SK-MEL-5 (cell line): ENCODE data around the gene PRRT1. TPM values are rescaled to one million over a fixed set of nuclear protein-coding genes. Genes with fewer than 3 reads are reported as not detected.
"Not testable (repeated sequence)": the region's sequence is repeated elsewhere in the genome, so short reads cannot be mapped to it uniquely, and the experiment has no call there.

Source experiments
- DNase-seq: peaks from one replicate; pipeline ENCODE4 v3.0.0-alpha.2; 2016; ENCODE audit warnings: low read depth, low spot score
- in situ Hi-C: cut with HindIII; loops from 2 replicates; pipeline ENCODE4 v1.10.0; 2016; ENCODE audit warnings: low sequenced_read_pairs, high pct_unique_total_duplicates, low pct_unique_long_range_greater_than_20kb
- total RNA-seq: library from RNA; depleted of rRNA; stranded (reverse); fragments of >200 nt; shearing (Covaris generic); gene quantifications from 2 replicates; pipeline ENCODE4 v1.2.3, GENCODE V29; 2014

PRRT1 gene
- total RNA-seq, 1 experiment from 2014 or later = 0.16 TPM

GRCh38 chr6:32189742-32190053 lies 38.0 kb upstream of the PRRT1 start:
- no peak for DNase-seq
- in situ Hi-C loops = no loop called here

GRCh38 chr6:32189069-32189741 lies 37.5 kb upstream of the PRRT1 start:
- in situ Hi-C loops = no loop called here
- no peak for DNase-seq

GRCh38 chr6:32188381-32189068 lies 36.8 kb upstream of the PRRT1 start:
- no peak for DNase-seq
- in situ Hi-C loops = no loop called here

GRCh38 chr6:32187725-32188380 lies 36.1 kb upstream of the PRRT1 start:
- in situ Hi-C loops, DNase-seq: not testable (repeated sequence)

GRCh38 chr6:32187009-32187709 lies 35.4 kb upstream of the PRRT1 start:
- in situ Hi-C loops = no loop called here
- DNase-seq = no peak

GRCh38 chr6:32186151-32186840 lies 34.6 kb upstream of the PRRT1 start:
- in situ Hi-C loops, DNase-seq: not testable (repeated sequence)

- in situ Hi-C loops = not testable (repeated sequence)
- DNase-seq = peak; percentile 86
These were observed 34.0 kb upstream of the PRRT1 start for GRCh38 chr6:32185681-32186131.

- DNase-seq = no peak
- in situ Hi-C loops = no loop called here
These were observed 32.4 kb upstream of the PRRT1 start, which contains the start of gene AGER for GRCh38 chr6:32184084-32184640. TSS of gene AGER (minus strand) at chr6:32184253. CDS start at chr6:32184222, 31 bp downstream.

- in situ Hi-C loops = no loop called here
- no peak for DNase-seq
These were observed 31.8 kb upstream of the PRRT1 start for GRCh38 chr6:32183483-32184083.

- in situ Hi-C loops = no loop called here
- DNase-seq = no peak
These were observed 31.3 kb upstream of the PRRT1 start for GRCh38 chr6:32183030-32183429.

- in situ Hi-C loops = no loop called here
- no peak for DNase-seq
These were observed 30.8 kb upstream of the PRRT1 start for GRCh38 chr6:32182555-32182981.

GRCh38 chr6:32181915-32182529 lies 30.3 kb upstream of the PRRT1 start:
- no peak for DNase-seq
- in situ Hi-C loops = no loop called here

GRCh38 chr6:32181148-32181702 lies 29.5 kb upstream of the PRRT1 start:
- in situ Hi-C loops = no loop called here
- no peak for DNase-seq

GRCh38 chr6:32179766-32180405 lies 28.1 kb upstream of the PRRT1 start:
- DNase-seq = no peak
- in situ Hi-C loops = no loop called here

GRCh38 chr6:32178547-32179440 lies 27.1 kb upstream of the PRRT1 start:
- in situ Hi-C loops = no loop called here
- DNase-seq = no peak
